ENCODE results near the gene PRAMEF26. TPM values are rescaled to one million over a fixed set of nuclear protein-coding genes. Genes with fewer than 3 reads are reported as not detected.
"Not testable (repeated sequence)": the region's sequence is repeated elsewhere in the genome, so short reads cannot be mapped to it uniquely, and the experiment has no call there.

PRAMEF26 gene
- not detected for total RNA-seq (2013)
- polyA plus RNA-seq (not detected), polyA minus RNA-seq (not detected in 2 replicates), total RNA-seq (0 to 0.08 (median 0) reads per million in 11 experiments)

DNA sequence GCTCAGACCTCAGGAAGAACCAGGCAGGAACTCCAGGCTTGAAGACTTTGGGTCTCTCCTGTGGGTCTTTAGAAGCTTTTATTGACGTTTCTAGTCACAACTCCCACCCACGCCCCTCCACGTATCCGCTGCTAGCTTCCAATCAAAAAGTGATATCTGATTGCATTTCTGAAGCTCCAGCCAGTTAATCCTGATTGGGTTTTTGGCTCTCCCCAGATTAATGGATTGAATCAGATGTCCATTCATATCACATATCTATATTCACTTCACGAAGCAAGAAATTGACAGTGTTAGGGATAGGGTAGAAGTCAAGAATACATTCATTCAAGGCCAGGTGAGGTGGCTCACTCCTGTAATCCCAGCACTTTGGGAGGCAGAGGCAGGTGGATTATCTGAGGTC is at the start of gene PRAMEF26:
Gene PRAMEF26 (minus strand): TSS at position 101 of the 400 bp plus-strand sequence. CDS start 2,914 bp downstream, outside the sequence.
- DNase-seq; H3K27ac ChIP-seq (ENCODE audit: low read depth in 1 of 2, low read length in 2 of 2); H3K9me3 Mint-ChIP-seq; H3K4me1 Mint-ChIP-seq; H3K4me3 Mint-ChIP-seq; H3K4me3 ChIP-seq (replicated peaks in 1 of 3; ENCODE audit: low read depth in 2 of 3, low read length in 3 of 3); H3K36me3 ChIP-seq (replicated peaks in 1 of 2; ENCODE audit: control insufficient read depth in 1 of 2, insufficient read depth in 2 of 2, low read length in 2 of 2); H3K9me3 ChIP-seq (replicated peaks in 1 of 2; ENCODE audit: control insufficient read depth in 1 of 2, insufficient read depth in 1 of 2, low read length in 2 of 2); H3K79me2 ChIP-seq (ENCODE audit: insufficient read depth, low read length); intact Hi-C loops (cut with micrococcal nuclease); H2AFZ ChIP-seq (ENCODE audit: insufficient read depth, low read depth, low read length, poor library complexity, severe bottlenecking); H3K4me1 ChIP-seq (ENCODE audit: control insufficient read depth in 1 of 2, insufficient read depth in 2 of 2, low read length in 2 of 2); H4K20me1 ChIP-seq (ENCODE audit: insufficient read depth, low read length); H3K27me3 ChIP-seq (ENCODE audit: control insufficient read depth in 2 of 2, insufficient read depth in 2 of 2, low read length in 2 of 2); H3K27ac Mint-ChIP-seq; H3K4me2 ChIP-seq (replicated peaks; ENCODE audit: extremely low read depth, low read length, poor library complexity, severe bottlenecking); H3K27me3 Mint-ChIP-seq (ENCODE audit: low read depth in 3 of 3); H3K36me3 Mint-ChIP-seq; H3K9ac ChIP-seq (ENCODE audit: insufficient read depth, low read length, poor library complexity, severe bottlenecking): not testable (repeated sequence)
- no CpG with 5 or more reads among the region's 5 CpGs for WGBS (ENCODE audit: insufficient coverage)

DNA sequence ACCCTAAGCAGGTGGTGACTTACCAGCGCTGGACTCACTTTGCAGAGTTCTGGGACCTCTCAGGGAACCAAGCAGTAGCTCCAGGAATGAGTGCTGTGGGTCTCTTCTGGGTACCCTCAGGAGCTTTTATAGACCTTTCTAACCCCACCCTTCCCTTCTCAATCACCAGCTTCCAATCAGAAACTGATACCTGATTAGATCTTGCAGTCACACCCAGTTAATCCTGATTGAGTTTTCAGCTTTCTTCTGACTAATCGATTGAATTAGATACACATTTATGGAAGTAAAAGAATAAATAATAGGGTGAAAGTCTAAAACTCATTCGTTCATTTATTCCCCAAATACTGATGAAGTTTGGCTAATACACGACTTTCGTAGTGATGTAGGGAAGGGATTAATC is 45.5 kb upstream of the PRAMEF26 start, which contains the start of gene PRAMEF13:
Gene PRAMEF13 (minus strand): TSS at position 101 of the 400 bp plus-strand sequence. CDS start 1,820 bp downstream, outside the sequence.
- H2AFZ ChIP-seq (ENCODE audit: insufficient read depth, low read depth, low read length, poor library complexity, severe bottlenecking); H3K4me2 ChIP-seq (replicated peaks; ENCODE audit: extremely low read depth, low read length, poor library complexity, severe bottlenecking); H3K27me3 ChIP-seq (ENCODE audit: control insufficient read depth in 2 of 2, insufficient read depth in 2 of 2, low read length in 2 of 2); H3K4me1 Mint-ChIP-seq; H3K79me2 ChIP-seq (ENCODE audit: insufficient read depth, low read length); H3K9me3 Mint-ChIP-seq; H3K27ac Mint-ChIP-seq; H3K9ac ChIP-seq (ENCODE audit: insufficient read depth, low read length, poor library complexity, severe bottlenecking); H3K4me3 ChIP-seq (replicated peaks in 1 of 3; ENCODE audit: low read depth in 2 of 3, low read length in 3 of 3); intact Hi-C loops (cut with micrococcal nuclease); H3K36me3 ChIP-seq (replicated peaks in 1 of 2; ENCODE audit: control insufficient read depth in 1 of 2, insufficient read depth in 2 of 2, low read length in 2 of 2); H4K20me1 ChIP-seq (ENCODE audit: insufficient read depth, low read length); H3K36me3 Mint-ChIP-seq; H3K4me1 ChIP-seq (ENCODE audit: control insufficient read depth in 1 of 2, insufficient read depth in 2 of 2, low read length in 2 of 2); H3K9me3 ChIP-seq (replicated peaks in 1 of 2; ENCODE audit: control insufficient read depth in 1 of 2, insufficient read depth in 1 of 2, low read length in 2 of 2); H3K27ac ChIP-seq (ENCODE audit: low read depth in 1 of 2, low read length in 2 of 2); H3K27me3 Mint-ChIP-seq (ENCODE audit: low read depth in 3 of 3); DNase-seq; H3K4me3 Mint-ChIP-seq: not testable (repeated sequence)
- WGBS (ENCODE audit: insufficient coverage) = no CpG with 5 or more reads among the region's 5 CpGs

- DNase-seq; H3K36me3 Mint-ChIP-seq; H3K4me3 Mint-ChIP-seq; H3K36me3 ChIP-seq (replicated peaks in 1 of 2; ENCODE audit: control insufficient read depth in 1 of 2, insufficient read depth in 2 of 2, low read length in 2 of 2); H3K4me3 ChIP-seq (replicated peaks in 1 of 3; ENCODE audit: low read depth in 2 of 3, low read length in 3 of 3); H3K27ac ChIP-seq (ENCODE audit: low read depth in 1 of 2, low read length in 2 of 2); H3K27me3 Mint-ChIP-seq (ENCODE audit: low read depth in 3 of 3); H3K4me1 Mint-ChIP-seq; H3K79me2 ChIP-seq (ENCODE audit: insufficient read depth, low read length); H4K20me1 ChIP-seq (ENCODE audit: insufficient read depth, low read length); intact Hi-C loops (cut with micrococcal nuclease); H3K9ac ChIP-seq (ENCODE audit: insufficient read depth, low read length, poor library complexity, severe bottlenecking); H3K9me3 ChIP-seq (replicated peaks in 1 of 2; ENCODE audit: control insufficient read depth in 1 of 2, insufficient read depth in 1 of 2, low read length in 2 of 2); H2AFZ ChIP-seq (ENCODE audit: insufficient read depth, low read depth, low read length, poor library complexity, severe bottlenecking); H3K27ac Mint-ChIP-seq; H3K4me2 ChIP-seq (replicated peaks; ENCODE audit: extremely low read depth, low read length, poor library complexity, severe bottlenecking); H3K4me1 ChIP-seq (ENCODE audit: control insufficient read depth in 1 of 2, insufficient read depth in 2 of 2, low read length in 2 of 2); H3K27me3 ChIP-seq (ENCODE audit: control insufficient read depth in 2 of 2, insufficient read depth in 2 of 2, low read length in 2 of 2); H3K9me3 Mint-ChIP-seq: not testable (repeated sequence)
- WGBS (ENCODE audit: insufficient coverage) = no CpG with 5 or more reads among the region's 2 CpGs
These were observed 15.7 kb upstream of the PRAMEF26 start, which contains the start of gene PRAMEF9 for GRCh38 chr1:13171548-13171947. Gene PRAMEF9, plus strand, starts transcription at chr1:13171848. Its CDS starts 3,433 bp downstream, at chr1:13175281.

GRCh38 chr1:13165531-13165930 is 9.7 kb upstream of the PRAMEF26 start, which contains the start of gene HNRNPCL4:
Gene HNRNPCL4, minus strand, starts transcription at chr1:13165631. Its CDS starts 164 bp downstream, at chr1:13165467.
- H2AFZ ChIP-seq (ENCODE audit: insufficient read depth, low read depth, low read length, poor library complexity, severe bottlenecking); H3K27ac Mint-ChIP-seq; H3K4me3 Mint-ChIP-seq; H3K27me3 Mint-ChIP-seq (ENCODE audit: low read depth in 3 of 3); H3K9me3 ChIP-seq (replicated peaks in 1 of 2; ENCODE audit: control insufficient read depth in 1 of 2, insufficient read depth in 1 of 2, low read length in 2 of 2); H3K79me2 ChIP-seq (ENCODE audit: insufficient read depth, low read length); H3K4me1 Mint-ChIP-seq; H3K9ac ChIP-seq (ENCODE audit: insufficient read depth, low read length, poor library complexity, severe bottlenecking); H3K27me3 ChIP-seq (ENCODE audit: control insufficient read depth in 2 of 2, insufficient read depth in 2 of 2, low read length in 2 of 2); DNase-seq; H3K36me3 ChIP-seq (replicated peaks in 1 of 2; ENCODE audit: control insufficient read depth in 1 of 2, insufficient read depth in 2 of 2, low read length in 2 of 2); H4K20me1 ChIP-seq (ENCODE audit: insufficient read depth, low read length); intact Hi-C loops (cut with micrococcal nuclease); H3K27ac ChIP-seq (ENCODE audit: low read depth in 1 of 2, low read length in 2 of 2); H3K9me3 Mint-ChIP-seq; H3K4me2 ChIP-seq (replicated peaks; ENCODE audit: extremely low read depth, low read length, poor library complexity, severe bottlenecking); H3K4me1 ChIP-seq (ENCODE audit: control insufficient read depth in 1 of 2, insufficient read depth in 2 of 2, low read length in 2 of 2); H3K4me3 ChIP-seq (replicated peaks in 1 of 3; ENCODE audit: low read depth in 2 of 3, low read length in 3 of 3); H3K36me3 Mint-ChIP-seq: not testable (repeated sequence)
- WGBS (ENCODE audit: insufficient coverage) = no CpG with 5 or more reads among the region's 8 CpGs
